HG02571 (cell line): Measurements from ENCODE around the gene SLC44A5.
"Not testable (repeated sequence)": the region's sequence is repeated elsewhere in the genome, so short reads cannot be mapped to it uniquely, and the experiment has no call there.

Experiments
- ATAC-seq: cut with Tn5 transposase; IDR thresholded peaks from one replicate; pipeline ENCODE4 v1.9.1; 2021; ENCODE audit warnings: mild to moderate bottlenecking, moderate library complexity; ENCODE audit not compliant: unreplicated experiment

SLC44A5 gene

DNA sequence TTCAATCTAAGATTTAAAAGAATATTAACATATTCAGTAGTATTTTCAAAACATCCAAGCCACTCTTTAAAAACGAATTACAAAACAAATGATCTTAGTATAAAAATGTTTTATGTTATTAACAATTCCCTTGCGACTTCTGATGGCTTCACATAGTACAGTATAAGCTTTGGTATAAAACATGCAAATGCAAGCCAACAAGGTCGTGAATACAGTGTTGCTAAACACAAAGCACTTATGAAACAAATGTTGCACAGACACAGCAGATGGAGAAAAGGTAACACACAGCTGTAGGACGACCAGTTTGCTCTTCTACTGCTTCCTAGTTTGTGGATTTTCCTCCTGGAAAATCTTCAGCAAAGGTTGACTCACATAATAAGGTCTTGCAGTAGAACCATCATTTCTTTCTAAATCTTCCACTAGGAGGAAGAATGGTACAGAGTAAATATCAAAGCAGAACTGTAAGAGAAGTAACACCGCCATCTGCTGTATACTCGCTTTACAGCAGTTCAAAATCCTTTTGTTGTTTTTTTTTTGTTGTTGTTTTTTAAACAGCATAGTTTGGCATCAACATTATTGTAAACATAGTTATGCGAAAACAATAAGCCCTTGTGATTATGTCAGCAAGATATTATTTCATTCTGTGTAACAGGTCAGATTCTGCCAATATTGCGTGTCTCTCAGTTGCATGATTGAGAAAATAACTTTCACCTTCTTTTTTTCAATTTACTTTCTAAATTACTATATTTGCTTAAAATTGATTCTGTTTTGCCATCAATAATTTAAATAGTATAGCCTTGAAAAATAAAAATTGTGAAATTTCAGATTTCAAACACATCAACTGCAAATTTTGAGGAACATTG is 407.3 kb downstream of the SLC44A5 start:
- ATAC-seq, result peak; percentile 79

DNA sequence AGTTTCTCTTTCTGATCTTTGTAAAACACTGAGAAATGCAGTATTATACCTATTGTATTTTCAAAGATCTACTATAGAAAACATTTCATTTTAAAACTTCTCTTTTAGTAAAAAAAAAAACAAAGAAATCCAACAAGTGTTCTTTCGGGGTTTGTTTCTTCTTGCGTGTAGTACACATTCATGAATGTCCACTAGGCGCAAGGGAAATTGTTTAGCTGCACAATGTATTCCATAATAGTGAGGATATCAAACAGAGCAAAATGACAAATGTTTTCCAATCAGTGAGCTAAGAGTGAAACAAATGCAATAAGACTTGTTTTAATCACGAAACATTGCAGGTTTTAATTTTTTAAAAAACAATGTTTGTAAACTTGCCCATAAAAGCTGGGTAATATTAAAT is 408.2 kb downstream of the SLC44A5 start:
- ATAC-seq, result no peak

DNA sequence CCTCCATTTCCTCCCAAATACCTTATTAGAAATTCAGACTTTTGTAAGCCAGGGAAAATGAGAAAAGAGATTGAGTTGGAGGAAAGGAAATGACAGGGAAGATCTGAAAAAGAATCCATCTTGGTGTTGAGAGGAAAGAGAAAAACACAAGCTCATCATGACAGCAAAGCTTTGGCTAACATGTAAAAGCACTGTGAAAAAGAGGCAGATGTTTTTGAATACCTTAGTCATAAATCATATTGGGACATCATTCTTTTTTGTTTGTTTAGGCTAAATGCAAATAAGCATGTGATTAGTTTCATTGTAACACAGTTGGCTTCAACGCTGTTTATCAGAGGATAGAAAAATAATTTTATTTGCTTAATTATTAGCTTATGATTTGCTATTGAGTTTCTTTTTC is 412.2 kb downstream of the SLC44A5 start:
- no peak for ATAC-seq

DNA sequence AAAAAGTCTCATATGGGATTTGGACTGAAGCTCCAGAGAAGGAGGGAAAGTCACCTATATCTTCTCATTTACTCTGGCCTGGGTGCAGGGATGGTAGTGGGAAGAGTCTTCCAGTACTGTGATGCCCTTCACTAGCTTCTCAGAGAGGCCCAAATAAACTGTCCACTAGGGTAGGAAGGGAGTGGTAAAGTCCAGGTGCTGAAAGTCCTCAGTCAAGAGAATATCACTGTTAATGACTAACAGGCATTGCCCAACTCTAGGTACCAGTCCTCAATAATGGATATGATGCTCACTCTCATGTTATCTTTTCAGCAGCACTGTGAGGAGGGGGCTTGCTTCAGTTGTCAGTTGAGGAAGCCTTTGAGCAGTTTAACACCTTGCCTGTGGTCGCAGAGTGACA is 412.8 kb downstream of the SLC44A5 start:
- no peak for ATAC-seq

DNA sequence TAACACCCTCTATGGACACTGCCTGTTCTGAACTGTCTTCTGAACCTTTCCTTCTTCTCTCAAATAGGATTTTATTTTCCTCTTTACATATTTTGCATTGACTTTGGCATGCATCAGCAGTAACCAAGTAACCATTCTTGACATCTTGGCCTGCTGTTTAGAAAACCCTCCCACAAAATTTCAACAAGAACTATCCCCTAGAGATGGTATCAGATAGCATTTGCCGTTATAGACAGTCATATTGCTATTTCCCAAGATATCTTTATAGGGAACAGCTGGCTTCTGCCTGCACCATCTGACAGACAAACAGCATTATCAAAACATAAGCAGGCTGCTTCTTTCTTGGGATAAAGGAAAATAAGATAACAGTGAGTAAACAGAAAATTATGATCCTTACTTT is 422.0 kb downstream of the SLC44A5 start:
- no peak for ATAC-seq

DNA sequence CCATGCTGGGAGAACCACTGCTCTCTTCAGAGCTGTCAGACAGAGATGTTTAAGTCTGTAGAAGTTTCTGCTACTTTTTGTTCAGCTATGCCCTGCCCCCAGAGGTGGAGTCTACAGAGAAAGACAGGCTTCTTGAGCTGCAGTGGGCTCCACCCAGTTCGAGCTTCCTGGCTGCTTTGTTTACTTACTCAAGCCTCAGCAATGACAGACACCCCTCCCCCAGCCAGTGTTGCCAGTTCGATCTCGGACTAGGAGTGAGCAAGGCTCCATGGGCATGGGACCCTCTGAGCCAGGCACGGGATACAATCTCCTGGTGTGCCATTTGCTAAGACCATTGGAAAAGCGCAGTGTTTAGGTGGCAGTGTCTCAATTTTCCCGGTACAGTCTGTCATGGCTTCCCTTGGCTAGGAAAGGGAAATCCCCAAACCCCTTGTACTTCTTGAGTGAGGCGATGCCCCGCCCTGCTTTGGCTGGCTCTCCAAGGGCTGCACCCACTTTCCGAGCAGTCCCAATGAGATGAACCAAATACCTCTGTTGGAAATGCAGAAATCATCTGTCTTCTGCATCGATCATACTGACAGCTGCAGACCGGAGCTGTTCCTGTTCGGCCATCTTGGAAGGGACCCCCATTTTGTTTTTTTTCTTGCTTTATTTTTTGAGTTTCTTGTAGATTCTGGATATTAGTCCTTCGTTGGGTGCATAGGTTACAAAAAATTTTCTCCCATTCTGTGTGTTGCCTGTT is 429.5 kb downstream of the SLC44A5 start:
- ATAC-seq, result not testable (repeated sequence)

DNA sequence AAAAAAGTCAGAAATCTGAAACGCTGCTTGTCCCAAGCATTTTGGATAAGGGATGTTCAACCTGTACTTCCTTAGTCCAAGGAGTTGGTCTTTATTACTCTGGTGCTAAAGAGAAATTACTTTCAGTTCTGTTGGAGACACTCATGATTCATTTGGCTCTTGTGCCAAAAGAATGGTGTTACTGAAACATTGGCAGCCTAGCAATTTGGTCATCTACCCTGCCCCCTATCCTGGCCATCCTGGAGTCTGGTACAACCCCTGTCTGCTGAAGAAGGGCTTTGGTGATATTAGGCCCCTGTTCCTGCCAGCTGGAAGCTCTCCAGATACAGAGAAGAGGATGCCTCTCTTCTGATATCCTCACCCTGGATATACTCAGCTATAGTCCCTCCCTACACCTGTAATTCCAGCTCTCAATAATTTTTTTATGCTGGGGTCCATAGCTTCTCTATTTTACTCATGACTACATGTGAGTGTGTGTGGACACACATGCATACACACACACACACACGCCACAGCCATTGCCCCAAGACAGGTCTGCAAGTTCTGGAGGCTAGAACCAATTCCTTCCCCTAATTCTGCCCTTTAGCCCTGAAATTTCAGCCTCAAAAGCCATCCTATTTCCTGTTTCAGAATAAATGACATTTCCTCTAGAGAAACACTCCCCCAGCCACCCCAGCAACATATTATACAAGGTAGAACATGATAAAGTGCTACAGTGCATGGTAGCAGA is 436.7 kb downstream of the SLC44A5 start:
- no peak for ATAC-seq

DNA sequence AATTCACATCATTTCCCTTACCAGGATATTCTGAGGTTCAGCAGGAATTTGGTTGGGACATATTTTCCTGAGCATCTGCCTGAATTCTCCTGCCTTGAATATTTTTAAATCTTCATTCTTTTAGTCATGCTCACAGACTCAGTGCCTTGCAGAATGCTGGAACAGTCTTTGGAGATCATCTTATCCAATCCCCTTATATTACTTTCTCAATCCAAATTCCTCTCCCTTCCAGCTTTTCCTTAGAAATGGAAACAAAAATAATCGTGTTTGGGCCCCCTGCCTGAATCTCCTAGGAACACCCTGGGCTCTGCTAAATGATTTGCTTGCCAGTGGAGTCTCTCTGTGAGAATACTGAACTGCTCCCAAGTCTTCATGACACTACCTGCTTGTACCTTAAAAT is 438.4 kb downstream of the SLC44A5 start:
- ATAC-seq, result no peak

DNA sequence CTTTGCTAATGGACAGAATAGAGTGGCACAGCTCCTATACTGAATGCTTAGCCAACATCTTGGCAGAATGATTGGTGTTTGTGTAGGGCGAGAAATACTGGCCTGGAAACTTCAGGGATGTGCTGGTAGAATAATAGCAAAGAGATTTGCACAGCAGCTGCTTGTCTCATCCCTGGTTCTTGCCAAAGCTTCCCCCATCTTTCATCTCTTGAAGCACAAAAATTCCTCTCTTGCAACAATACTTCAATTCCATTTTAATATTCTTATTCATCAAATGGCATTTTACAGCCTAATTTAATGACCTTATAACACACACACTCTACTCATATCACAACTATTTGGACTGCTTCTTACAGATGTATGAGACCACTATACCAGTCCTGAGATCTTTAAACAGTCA is 439.0 kb downstream of the SLC44A5 start:
- no peak for ATAC-seq

DNA sequence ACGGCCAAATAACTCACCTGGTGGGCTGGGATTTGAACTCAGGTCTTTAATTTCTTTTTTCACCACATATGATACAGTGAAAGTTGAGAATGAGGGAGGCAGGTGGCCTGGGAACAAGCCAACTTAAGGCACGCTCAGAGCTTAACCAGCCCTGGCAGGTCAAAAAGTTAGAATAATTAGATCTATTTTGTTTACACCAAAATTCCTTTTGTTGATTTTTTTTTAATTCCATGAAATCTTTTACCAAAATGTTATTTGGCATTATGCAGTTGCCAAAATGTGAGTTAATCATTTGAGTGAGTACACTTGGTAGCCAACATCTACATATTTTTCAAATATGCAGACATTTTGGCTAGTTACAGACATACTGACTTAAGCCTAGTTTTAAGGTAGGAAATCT is 439.9 kb downstream of the SLC44A5 start:
- ATAC-seq, result no peak

DNA sequence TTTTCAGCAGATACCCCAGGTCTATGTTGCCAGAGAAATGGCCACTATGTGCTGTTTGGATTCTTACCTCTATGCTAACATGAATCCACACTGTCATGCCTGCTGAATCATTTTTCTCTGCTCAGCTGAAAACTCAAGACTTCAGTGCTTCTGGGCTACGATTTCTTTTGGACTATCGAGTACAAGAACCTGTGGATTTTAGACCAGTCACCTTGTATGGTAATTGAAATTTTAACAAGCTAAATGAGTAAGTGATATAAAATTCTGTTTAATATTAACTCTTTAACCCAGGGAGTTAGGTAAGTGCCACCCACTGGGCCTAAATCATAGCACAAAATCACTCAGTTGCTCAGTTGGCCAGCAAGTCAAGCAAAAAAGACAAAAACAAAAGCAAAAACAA is 440.9 kb downstream of the SLC44A5 start:
- ATAC-seq, result no peak

DNA sequence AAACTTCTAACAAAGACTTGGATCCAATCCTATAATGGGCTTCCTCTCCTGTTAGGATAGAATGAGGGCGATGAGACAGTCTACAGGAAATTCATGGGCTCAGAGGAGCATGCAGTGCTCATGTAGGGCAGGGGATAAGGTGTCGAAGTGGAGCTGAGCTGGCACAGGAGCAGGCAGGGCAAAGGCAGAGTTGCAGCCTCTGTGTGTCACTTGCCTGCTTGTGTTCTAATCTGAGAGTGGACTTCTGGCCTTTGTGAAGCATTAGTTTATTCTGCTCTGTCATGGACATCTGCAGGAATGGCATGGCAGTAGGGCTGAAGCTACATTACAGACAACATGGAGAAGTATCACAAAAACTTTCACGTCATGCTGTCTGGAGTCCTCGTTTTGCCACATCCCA is 444.1 kb downstream of the SLC44A5 start:
- ATAC-seq, result no peak

DNA sequence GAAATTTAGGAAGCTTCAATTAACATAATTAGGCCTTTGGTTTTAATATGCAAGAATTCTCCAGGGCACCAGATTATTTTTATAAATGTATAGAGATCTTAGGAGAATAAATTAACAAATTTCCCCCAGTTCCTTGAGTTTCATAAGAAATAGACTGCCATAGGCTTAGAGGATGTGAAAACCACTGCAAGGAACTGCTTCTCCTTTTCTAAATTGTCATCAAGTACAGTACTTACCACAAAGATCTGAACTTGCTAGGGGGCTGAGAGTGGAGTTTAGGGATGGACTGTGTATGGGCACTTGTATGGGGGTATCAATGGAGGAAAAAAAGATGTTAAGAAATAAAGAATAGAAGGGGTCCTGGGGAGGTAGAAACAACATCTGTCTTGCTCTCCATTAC is 445.6 kb downstream of the SLC44A5 start:
- ATAC-seq, result no peak

DNA sequence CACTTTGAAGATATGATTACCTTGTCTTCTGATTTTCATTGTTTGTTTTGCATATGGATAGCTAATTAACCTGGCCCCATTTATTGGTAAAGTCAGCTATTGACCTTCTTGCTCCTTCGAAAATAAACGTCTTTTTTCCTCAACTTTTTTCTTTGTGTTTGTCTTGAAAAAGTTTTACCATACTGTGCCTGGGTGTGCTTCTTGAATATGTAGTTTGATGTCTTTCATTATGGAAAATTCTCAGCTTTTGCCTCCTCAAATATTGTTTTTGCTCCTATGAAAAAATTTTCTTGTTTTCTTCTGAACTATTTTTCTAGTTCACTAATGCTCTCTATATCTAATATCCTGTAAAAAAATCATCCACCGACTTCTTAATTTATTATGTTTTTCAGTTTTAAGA is 451.8 kb downstream of the SLC44A5 start:
- no peak for ATAC-seq
